Testis (tissue), 3 donors: Measurements from ENCODE around the gene NBPF4. TPM values are rescaled to one million over a fixed set of nuclear protein-coding genes. Genes with fewer than 3 reads are reported as not detected.
"Not testable (repeated sequence)": the region's sequence is repeated elsewhere in the genome, so short reads cannot be mapped to it uniquely, and the experiment has no call there.

Experiments used
- DNase-seq: peaks from one replicate; pipeline ENCODE4 v3.0.0-alpha.2; 2019
- H3K27ac ChIP-seq, 2 donors: fragments of 200-600 bp; sonication (generic); one replicate each; pipeline ENCODE4 v1.5.1; 2019
- H3K27me3 ChIP-seq: fragments of 200-600 bp; sonication (generic); one replicate; pipeline ENCODE4 v1.5.1; 2019
- H3K36me3 ChIP-seq: fragments of 200-600 bp; sonication (generic); one replicate; pipeline ENCODE4 v1.5.1; 2017; ENCODE audit warnings: low read depth; ENCODE audit errors: missing control alignments
- H3K4me1 ChIP-seq: fragments of 200-600 bp; sonication (generic); one replicate; pipeline ENCODE4 v1.5.1; 2019
- H3K4me3 ChIP-seq, 2 donors: fragments of 200-600 bp; sonication (generic); one replicate each; pipeline ENCODE4 v1.5.1; 2017 to 2019
- H3K9me3 ChIP-seq: fragments of 200-600 bp; sonication (generic); one replicate; pipeline ENCODE4 v1.5.1; 2017
- CTCF ChIP-seq, 3 experiments: fragments of 450-650 bp in 2 of 3; fragments of 200-600 bp in 1 of 3; sonication (generic) in 1 of 3; IDR thresholded peaks; one replicate each; pipeline ENCODE4 v1.5.1; 2016 to 2019; ENCODE audit warnings: antibody characterized with exemption in 3 of 3, mild to moderate bottlenecking in 2 of 3, moderate library complexity in 1 of 3
- WGBS, 2 donors: methylation state at CpG; one replicate each; pipeline ENCODE4 v1.1.5; 2018; 5-methylcytosine and 5-hydroxymethylcytosine counted together
- intact Hi-C: fragments of 100-400 bp; cut with DNase I; formaldehyde crosslinking; loops from one replicate; pipeline ENCODE4 v1.15.1; 2023; ENCODE audit warnings: low total_unique reads
- polyA plus RNA-seq: library from polyadenylated mRNA; stranded (reverse); fragments of 350-450 nt; fragmentation: Illumina TruSeq; extraction: RNeasy Lipid Tissue Mini Kit (QIAGEN cat#74804); gene quantifications from one replicate; pipeline ENCODE4 v1.2.3, GENCODE V29; 2014; ENCODE audit warnings: low read depth, low replicate concordance; ENCODE audit not compliant: insufficient read depth
- total RNA-seq, 2 donors: library from RNA; depleted of rRNA; stranded (reverse); fragments of >200 nt; gene quantifications; one replicate each; pipeline ENCODE4 v1.2.3, GENCODE V29; 2016

NBPF4 gene
- total and polyA plus RNA-seq, 3 donors from 2014 or later: 2.5 to 10.5 (median 6.9) TPM

GRCh38 chr1:108229976-108230375, 13.9 kb downstream of the NBPF4 start:
- H3K27ac ChIP-seq, intact Hi-C loops, H3K4me3 ChIP-seq, H3K36me3 ChIP-seq, H3K9me3 ChIP-seq, H3K4me1 ChIP-seq, DNase-seq, H3K27me3 ChIP-seq: not testable (repeated sequence)
- no CpG with 5 or more reads among the region's 3 CpGs for WGBS, 2 donors

GRCh38 chr1:108227772-108228171, 16.1 kb downstream of the NBPF4 start:
- intact Hi-C loops, H3K9me3 ChIP-seq, H3K36me3 ChIP-seq, DNase-seq, H3K27ac ChIP-seq, H3K4me3 ChIP-seq, H3K27me3 ChIP-seq, H3K4me1 ChIP-seq: not testable (repeated sequence)
- no CpG with 5 or more reads among the region's 7 CpGs for WGBS, 2 donors

- H3K9me3 ChIP-seq, H3K36me3 ChIP-seq, H3K4me1 ChIP-seq, H3K4me3 ChIP-seq, H3K27me3 ChIP-seq, H3K27ac ChIP-seq, DNase-seq, intact Hi-C loops: not testable (repeated sequence)
- 86% methylated on average over 1 of the region's 4 CpGs; no CpG with 5 or more reads in 1 of the 2 donors for WGBS, 2 donors
These were observed 17.0 kb downstream of the NBPF4 start for GRCh38 chr1:108226855-108227254.

GRCh38 chr1:108223226-108223625, 20.6 kb downstream of the NBPF4 start:
- DNase-seq, H3K4me1 ChIP-seq, intact Hi-C loops, H3K9me3 ChIP-seq, H3K4me3 ChIP-seq, H3K27me3 ChIP-seq, H3K27ac ChIP-seq, H3K36me3 ChIP-seq: not testable (repeated sequence)
- WGBS, 2 donors: 89 to 91% methylated on average over 7 of the region's 7 CpGs

- DNase-seq, H3K4me1 ChIP-seq, intact Hi-C loops, H3K27me3 ChIP-seq, H3K27ac ChIP-seq, H3K4me3 ChIP-seq, H3K36me3 ChIP-seq, H3K9me3 ChIP-seq: not testable (repeated sequence)
- WGBS, 2 donors: 92% methylated on average over 14 of the region's 14 CpGs
These were observed 26.2 kb downstream of the NBPF4 start for GRCh38 chr1:108217515-108218174.

GRCh38 chr1:108217007-108217406, 26.9 kb downstream of the NBPF4 start:
- DNase-seq, H3K36me3 ChIP-seq, H3K27ac ChIP-seq, H3K4me3 ChIP-seq, intact Hi-C loops, H3K4me1 ChIP-seq, H3K9me3 ChIP-seq, H3K27me3 ChIP-seq: not testable (repeated sequence)
- 72 to 80% methylated on average over 2 of the region's 2 CpGs for WGBS, 2 donors

- DNase-seq, intact Hi-C loops, H3K4me3 ChIP-seq, H3K36me3 ChIP-seq, H3K4me1 ChIP-seq, H3K9me3 ChIP-seq, H3K27me3 ChIP-seq, H3K27ac ChIP-seq: not testable (repeated sequence)
- WGBS, 2 donors: 81 to 83% methylated on average over 6 of the region's 6 CpGs
These were observed 27.6 kb downstream of the NBPF4 start for GRCh38 chr1:108216028-108216890.

- TF ChIP-seq CTCF (IDR thresholded peaks at IDR 0.05): peak in 1 of 3 experiments; percentile 52
- H3K27ac ChIP-seq, H3K36me3 ChIP-seq, H3K4me3 ChIP-seq, DNase-seq, H3K9me3 ChIP-seq, H3K4me1 ChIP-seq, H3K27me3 ChIP-seq, intact Hi-C loops: not testable (repeated sequence)
- WGBS, 2 donors: 30 to 33% methylated on average over 5 of the region's 5 CpGs
These were observed 29.0 kb downstream of the NBPF4 start for GRCh38 chr1:108214641-108215465.
